ENCODE results near the gene BAZ1B. TPM values are rescaled to one million over a fixed set of nuclear protein-coding genes. Genes with fewer than 3 reads are reported as not detected.

Gene BAZ1B
- total and polyA plus RNA-seq, 9 donors, result 33.4 to 89.7 (median 58.7) TPM

DNA sequence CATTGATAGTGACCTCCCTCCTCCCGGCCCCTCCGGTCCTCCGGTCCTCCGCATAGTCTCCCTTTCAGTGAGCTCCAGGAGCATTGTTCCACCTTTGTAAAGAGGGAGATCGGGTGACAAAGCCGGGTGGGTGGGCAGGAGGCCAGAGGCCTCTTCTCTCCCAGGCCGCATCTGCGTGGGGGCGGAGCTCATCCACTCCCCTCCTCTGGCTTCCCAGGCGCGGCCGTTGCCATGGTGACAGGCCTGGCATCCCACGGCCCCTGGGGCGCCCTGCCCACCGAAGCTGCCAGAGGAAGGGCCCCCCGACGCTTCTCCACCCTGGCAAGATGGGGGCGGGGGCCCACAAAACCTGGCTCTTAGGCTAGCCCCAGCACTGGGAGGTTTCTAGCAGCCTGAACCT is 92.9 kb downstream of the BAZ1B start:
- Histone ChIP-seq H3K4me1 (ENCODE audit: insufficient read depth) (peaks cover 2% of the 10 kb centered on the region), H3K27me3 (no peaks in the 10 kb centered on the region), H3K36me3 (no peaks in the 10 kb centered on the region), H3K9me3 (no peaks in the 10 kb centered on the region), H3K27ac (no peak overlapping the region), H3K4me3 (no peak overlapping the region)
- WGBS, 3 donors, result 11 to 19% (median 13%) methylated on average over 14 to 18 of the region's 18 CpGs
- DNase-seq, result peak in 1 of 5 donors; percentile 35
- intact Hi-C loops (cut with DNase I), result no loop called here
- no peak for TF ChIP-seq POLR2A (IDR thresholded peaks at IDR 0.05)
- TF ChIP-seq, protein P1, sequence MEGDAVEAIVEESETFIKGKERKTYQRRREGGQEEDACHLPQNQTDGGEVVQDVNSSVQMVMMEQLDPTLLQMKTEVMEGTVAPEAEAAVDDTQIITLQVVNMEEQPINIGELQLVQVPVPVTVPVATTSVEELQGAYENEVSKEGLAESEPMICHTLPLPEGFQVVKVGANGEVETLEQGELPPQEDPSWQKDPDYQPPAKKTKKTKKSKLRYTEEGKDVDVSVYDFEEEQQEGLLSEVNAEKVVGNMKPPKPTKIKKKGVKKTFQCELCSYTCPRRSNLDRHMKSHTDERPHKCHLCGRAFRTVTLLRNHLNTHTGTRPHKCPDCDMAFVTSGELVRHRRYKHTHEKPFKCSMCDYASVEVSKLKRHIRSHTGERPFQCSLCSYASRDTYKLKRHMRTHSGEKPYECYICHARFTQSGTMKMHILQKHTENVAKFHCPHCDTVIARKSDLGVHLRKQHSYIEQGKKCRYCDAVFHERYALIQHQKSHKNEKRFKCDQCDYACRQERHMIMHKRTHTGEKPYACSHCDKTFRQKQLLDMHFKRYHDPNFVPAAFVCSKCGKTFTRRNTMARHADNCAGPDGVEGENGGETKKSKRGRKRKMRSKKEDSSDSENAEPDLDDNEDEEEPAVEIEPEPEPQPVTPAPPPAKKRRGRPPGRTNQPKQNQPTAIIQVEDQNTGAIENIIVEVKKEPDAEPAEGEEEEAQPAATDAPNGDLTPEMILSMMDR (IDR thresholded peaks at IDR 0.05), result no peak
- no peak for TF ChIP-seq EP300 (IDR thresholded peaks at IDR 0.05)

DNA sequence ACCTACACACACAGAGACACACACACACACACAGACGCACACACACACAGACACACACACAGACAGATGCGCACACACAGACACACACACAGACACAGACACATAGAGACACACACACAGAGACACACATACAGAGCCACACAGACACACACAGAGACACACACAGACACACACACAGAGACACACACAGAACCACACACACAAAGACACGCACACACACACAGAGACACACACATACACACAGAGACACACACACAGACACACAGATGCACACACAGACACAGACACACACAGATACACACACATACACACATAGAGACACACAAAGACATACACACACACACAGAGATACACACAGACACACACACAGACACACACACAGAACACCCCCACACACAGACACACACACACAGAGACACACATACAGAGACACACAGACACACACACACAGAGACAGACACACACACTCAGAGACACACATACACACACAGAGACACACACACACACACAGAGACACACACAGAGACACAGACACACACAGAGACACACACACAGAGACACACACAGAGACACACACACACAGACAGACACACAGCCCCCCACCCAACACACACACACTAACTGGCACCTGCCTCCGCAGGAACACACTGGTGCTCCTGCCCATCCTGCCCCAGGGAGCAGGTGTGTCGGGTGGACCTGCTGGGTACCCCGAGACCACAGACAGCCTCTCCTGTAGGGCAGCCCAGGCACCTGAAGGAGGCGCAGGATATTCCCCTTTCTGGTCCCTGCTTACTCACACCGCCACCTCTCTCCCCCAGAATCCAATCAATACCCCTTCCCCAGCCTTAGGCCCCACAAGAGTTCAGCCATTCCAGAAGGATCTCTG is 93.9 kb downstream of the BAZ1B start:
- no peak for TF ChIP-seq EP300 (IDR thresholded peaks at IDR 0.05)
- TF ChIP-seq, protein P1 (IDR thresholded peaks at IDR 0.05), result no peak
- TF ChIP-seq POLR2A (IDR thresholded peaks at IDR 0.05), result no peak
- intact Hi-C loops (cut with DNase I), result no loop called here
- 87 to 91% (median 90%) methylated on average over 8 of the region's 8 CpGs for WGBS, 3 donors
- H3K9me3 ChIP-seq, result no peaks in the 10 kb centered on the region
- no peak for DNase-seq
- no peak overlapping the region for H3K4me3 ChIP-seq
- no peaks in the 10 kb centered on the region for H3K36me3 ChIP-seq
- H3K4me1 ChIP-seq (ENCODE audit: insufficient read depth), result no peaks in the 10 kb centered on the region
- H3K27me3 ChIP-seq, result no peaks in the 10 kb centered on the region
- no peak overlapping the region for H3K27ac ChIP-seq

DNA sequence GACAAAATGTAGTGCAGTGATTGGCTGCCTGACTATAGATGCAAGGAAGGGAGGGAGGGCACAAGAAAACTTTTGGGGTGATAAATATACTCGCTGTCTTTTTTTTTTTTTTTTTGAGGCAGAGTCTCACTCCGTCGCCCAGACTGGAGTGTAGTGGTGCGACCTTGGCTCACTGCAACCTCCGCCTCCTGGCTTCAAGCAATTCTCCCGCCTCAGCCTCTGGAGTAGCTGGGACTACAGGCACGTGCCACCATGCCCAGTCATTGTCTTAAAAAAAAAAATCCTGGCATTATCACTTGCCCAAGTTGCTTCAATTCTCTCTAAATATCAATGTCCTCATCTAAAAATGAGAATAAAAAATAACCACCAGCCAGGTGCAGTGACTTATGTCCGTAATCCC is 96.1 kb downstream of the BAZ1B start:
- no peak overlapping the region for H3K27ac ChIP-seq
- 62 to 80% (median 65%) methylated on average over 8 of the region's 8 CpGs for WGBS, 3 donors
- H3K9me3 ChIP-seq, result no peaks in the 10 kb centered on the region
- no peak for DNase-seq
- no peaks in the 10 kb centered on the region for H3K27me3 ChIP-seq
- no peak overlapping the region for H3K4me3 ChIP-seq
- intact Hi-C loops (cut with DNase I), result no loop called here
- no peak for TF ChIP-seq EP300 (IDR thresholded peaks at IDR 0.05)
- H3K36me3 ChIP-seq, result no peaks in the 10 kb centered on the region
- H3K4me1 ChIP-seq (ENCODE audit: insufficient read depth), result no peaks in the 10 kb centered on the region

DNA sequence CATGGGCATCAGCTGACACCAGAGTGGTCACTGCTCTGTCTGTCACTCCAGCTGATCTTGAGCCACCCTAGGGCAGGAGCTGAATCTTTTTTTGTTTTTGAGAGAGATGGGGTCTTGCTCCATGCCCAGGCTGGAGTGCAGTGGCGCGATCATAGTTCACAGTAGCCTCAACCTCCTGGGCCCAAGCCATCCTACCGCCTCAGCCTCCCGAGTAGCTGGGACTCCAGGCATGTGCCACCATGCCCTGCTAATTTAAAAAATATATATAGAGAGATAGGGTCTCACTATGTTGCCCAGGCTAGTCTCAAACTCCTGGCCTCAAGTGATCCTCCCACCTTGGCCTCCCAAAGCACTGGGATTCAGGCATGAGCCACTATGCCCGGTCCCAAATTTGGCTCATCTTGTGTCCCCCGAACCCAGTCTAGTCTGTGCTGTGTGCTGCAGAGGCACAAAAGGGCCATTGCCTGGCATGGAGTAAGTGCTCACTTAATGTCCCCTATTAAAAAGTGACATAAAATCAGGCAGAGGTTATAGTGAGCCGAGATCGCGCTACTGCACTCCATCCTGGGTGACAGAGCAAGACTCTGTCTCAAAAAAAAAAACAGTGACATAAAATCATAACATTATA is 96.6 kb downstream of the BAZ1B start:
- no peak overlapping the region for H3K27ac ChIP-seq
- TF ChIP-seq, protein P1 (IDR thresholded peaks at IDR 0.05), result no peak
- TF ChIP-seq EP300 (IDR thresholded peaks at IDR 0.05) (no peak), POLR2A (IDR thresholded peaks at IDR 0.05) (no peak)
- H3K9me3 ChIP-seq, result no peaks in the 10 kb centered on the region
- no peaks in the 10 kb centered on the region for H3K36me3 ChIP-seq
- no peaks in the 10 kb centered on the region for H3K27me3 ChIP-seq
- no peaks in the 10 kb centered on the region for H3K4me1 ChIP-seq (ENCODE audit: insufficient read depth)
- no peak for DNase-seq
- intact Hi-C loops (cut with DNase I), result no loop called here
- no peak overlapping the region for H3K4me3 ChIP-seq
- WGBS, 3 donors, result 93 to 97% (median 95%) methylated on average over 9 of the region's 9 CpGs

DNA sequence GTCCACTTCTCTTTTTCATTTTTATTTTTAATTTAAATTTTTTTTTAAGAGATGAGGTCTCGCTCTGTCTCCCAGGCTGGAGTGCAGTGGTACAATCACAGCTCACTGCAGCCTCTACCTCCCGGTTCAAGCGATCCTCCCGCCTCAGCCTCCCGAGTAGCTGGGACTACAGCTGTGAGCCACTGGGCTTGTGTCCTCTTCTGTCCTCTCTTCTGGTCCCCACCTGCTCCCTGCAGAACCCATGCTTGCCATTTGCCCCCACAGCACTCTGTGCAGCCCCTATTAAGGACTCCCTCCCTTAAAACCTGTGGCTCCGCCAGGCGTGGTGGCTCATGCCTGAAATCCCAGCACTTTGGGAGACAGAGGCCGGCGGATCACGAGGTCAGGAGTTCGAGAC is 97.6 kb downstream of the BAZ1B start:
- Histone ChIP-seq H3K27ac (no peak overlapping the region), H3K27me3 (no peaks in the 10 kb centered on the region), H3K4me1 (ENCODE audit: insufficient read depth) (peaks cover 3% of the 10 kb centered on the region), H3K9me3 (no peaks in the 10 kb centered on the region), H3K36me3 (no peaks in the 10 kb centered on the region), H3K4me3 (no peak overlapping the region)
- WGBS, 3 donors, result 80 to 92% (median 82%) methylated on average over 11 of the region's 11 CpGs
- TF ChIP-seq EP300 (IDR thresholded peaks at IDR 0.05) (no peak), POLR2A (IDR thresholded peaks at IDR 0.05) (no peak)
- TF ChIP-seq, protein P1 (IDR thresholded peaks at IDR 0.05), result no peak
- DNase-seq, result no peak
- intact Hi-C loops (cut with DNase I), result no loop called here

All from ovary (tissue), 9 donors.